Muscle layer of duodenum (tissue), 2 donors: ENCODE results near the gene SYNJ2.

Experiments used
- H3K27ac ChIP-seq: one replicate; pipeline ENCODE4 v1.7.0; 2013; ENCODE audit warnings: mild to moderate bottlenecking, low read length
- H3K27me3 ChIP-seq: one replicate; pipeline ENCODE4 v1.7.0; 2013; ENCODE audit warnings: low read depth, mild to moderate bottlenecking, control low read depth, low read length
- H3K36me3 ChIP-seq, 2 donors: one replicate each; pipeline ENCODE4 v1.7.0; 2013; ENCODE audit warnings: low read length in 2 of 2, control low read depth in 1 of 2, mild to moderate bottlenecking in 1 of 2; ENCODE audit not compliant: insufficient read depth in 2 of 2, control insufficient read depth in 1 of 2
- H3K4me1 ChIP-seq, 2 donors: one replicate each; pipeline ENCODE4 v1.7.0; 2013; ENCODE audit warnings: low read length in 2 of 2, mild to moderate bottlenecking in 2 of 2, control low read depth in 1 of 2, moderate library complexity in 1 of 2; ENCODE audit not compliant: insufficient read depth in 2 of 2, control insufficient read depth in 1 of 2
- H3K4me3 ChIP-seq, 2 donors: one replicate each; pipeline ENCODE4 v1.7.0; 2013; ENCODE audit warnings: low read length in 2 of 2, low read depth in 1 of 2, mild to moderate bottlenecking in 1 of 2
- H3K9me3 ChIP-seq, 2 donors: one replicate each; pipeline ENCODE4 v1.7.0; 2013; ENCODE audit warnings: low read length in 2 of 2, control low read depth in 1 of 2, mild to moderate bottlenecking in 1 of 2; ENCODE audit not compliant: control insufficient read depth in 1 of 2
- donor health status: healthy.

Gene SYNJ2

GRCh38 chr6:158053377-158054313, 72.0 kb downstream of the SYNJ2 start:
- H3K36me3 ChIP-seq: peaks cover 3 to 7% of the 10 kb centered on the region in 2 donors
- no peaks in the 10 kb centered on the region for H3K27me3 ChIP-seq
- H3K9me3 ChIP-seq: no peaks in the 10 kb centered on the region
- no peak overlapping the region for H3K4me3 ChIP-seq
- H3K4me1 ChIP-seq: no peaks in the 10 kb centered on the region
- no peak overlapping the region for H3K27ac ChIP-seq

DNA sequence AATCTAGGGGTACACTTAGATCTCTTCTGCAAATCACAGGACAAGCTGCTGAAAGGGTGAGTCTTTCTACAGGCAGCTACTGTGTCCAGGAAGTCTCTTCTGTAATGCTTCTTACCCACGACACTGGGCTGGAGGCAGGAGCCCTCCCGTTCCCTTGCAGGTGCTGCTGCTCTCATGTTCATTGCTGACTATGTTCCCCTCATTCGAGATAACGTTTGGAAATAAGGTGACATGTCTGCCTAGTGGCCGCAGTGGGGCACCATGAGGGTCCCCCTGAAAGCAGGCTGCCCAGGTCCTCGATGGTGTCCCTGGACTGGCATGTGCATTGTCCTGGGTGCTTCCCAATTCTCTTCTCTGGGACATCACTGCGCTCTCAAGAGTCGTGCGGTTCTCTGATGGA, 74.7 kb downstream of the SYNJ2 start:
- no peak overlapping the region for H3K27ac ChIP-seq
- H3K4me1 ChIP-seq: peaks cover 11 to 19% of the 10 kb centered on the region in 2 donors

GRCh38 chr6:158056804-158057203, 75.1 kb downstream of the SYNJ2 start:
- Histone ChIP-seq H3K4me1 (peaks cover 11 to 19% of the 10 kb centered on the region in 2 donors), H3K9me3 (no peaks in the 10 kb centered on the region), H3K27ac (no peak overlapping the region), H3K36me3 (peaks cover 3 to 14% of the 10 kb centered on the region in 2 donors), H3K4me3 (no peak overlapping the region), H3K27me3 (no peaks in the 10 kb centered on the region)

More for the DNA sequence above, 74.7 kb downstream of the SYNJ2 start:
- peaks cover 3 to 14% of the 10 kb centered on the region in 2 donors for H3K36me3 ChIP-seq
- H3K4me3 ChIP-seq: no peak overlapping the region
- H3K27me3 ChIP-seq: no peaks in the 10 kb centered on the region
- H3K9me3 ChIP-seq: no peaks in the 10 kb centered on the region

GRCh38 chr6:158057213-158057987, 75.7 kb downstream of the SYNJ2 start:
- peaks cover 3 to 17% of the 10 kb centered on the region in 2 donors for H3K36me3 ChIP-seq
- H3K4me3 ChIP-seq: no peak overlapping the region
- no peaks in the 10 kb centered on the region for H3K27me3 ChIP-seq
- H3K9me3 ChIP-seq: no peaks in the 10 kb centered on the region
- H3K4me1 ChIP-seq: peaks cover 11 to 19% of the 10 kb centered on the region in 2 donors
- H3K27ac ChIP-seq: no peak overlapping the region

DNA sequence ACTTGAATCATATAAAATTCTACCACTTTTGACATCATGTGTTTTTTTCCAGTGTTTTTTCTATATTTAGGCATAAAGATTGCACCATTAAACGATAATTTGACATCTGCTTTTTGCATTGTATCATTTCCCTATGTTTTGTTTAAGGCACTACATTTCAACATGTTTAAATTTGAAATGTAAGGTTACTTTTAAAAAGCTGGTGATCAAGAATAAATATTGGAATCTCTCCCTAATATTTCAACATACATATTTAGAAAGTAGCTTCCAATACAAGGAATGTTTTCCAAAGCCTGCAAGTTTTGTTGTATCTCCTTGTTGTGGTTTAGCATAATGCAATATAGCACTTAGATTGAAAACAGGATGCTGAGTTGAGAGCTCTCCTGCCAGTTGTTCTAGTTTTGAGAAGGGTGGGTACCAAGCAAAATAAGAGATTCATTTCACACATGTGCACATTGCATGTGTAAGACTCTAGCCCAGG, 76.5 kb downstream of the SYNJ2 start:
- H3K4me3 ChIP-seq: no peak overlapping the region
- peaks cover 11 to 19% of the 10 kb centered on the region in 2 donors for H3K4me1 ChIP-seq
- H3K36me3 ChIP-seq: peaks cover 3 to 17% of the 10 kb centered on the region in 2 donors
- H3K27ac ChIP-seq: no peak overlapping the region
- H3K9me3 ChIP-seq: no peaks in the 10 kb centered on the region
- no peaks in the 10 kb centered on the region for H3K27me3 ChIP-seq

DNA sequence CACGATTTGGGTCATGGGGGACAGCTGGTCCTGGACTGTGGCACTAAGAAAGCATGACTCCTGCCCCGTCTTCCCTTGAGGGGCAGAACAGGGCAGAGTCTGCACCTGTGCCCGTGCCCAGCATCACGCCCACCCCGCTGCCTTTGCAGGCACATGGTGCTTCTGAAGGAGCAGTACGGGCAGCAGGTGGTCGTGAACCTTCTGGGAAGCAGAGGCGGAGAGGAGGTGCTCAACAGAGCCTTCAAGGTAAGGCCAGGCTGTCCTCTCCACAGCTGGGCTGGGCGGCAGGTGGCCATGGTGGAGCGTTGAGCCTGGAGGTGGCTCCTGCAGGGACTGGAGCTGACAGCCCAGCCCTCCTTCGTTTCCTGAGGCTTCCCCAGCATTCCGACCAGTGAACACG, 77.4 kb downstream of the SYNJ2 start:
- Histone ChIP-seq H3K36me3 (peaks cover 3 to 22% of the 10 kb centered on the region in 2 donors), H3K4me3 (no peak overlapping the region), H3K27ac (no peak overlapping the region), H3K4me1 (peaks cover 11 to 19% of the 10 kb centered on the region in 2 donors), H3K9me3 (no peaks in the 10 kb centered on the region), H3K27me3 (no peaks in the 10 kb centered on the region)

- Histone ChIP-seq H3K4me1 (peaks cover 11 to 19% of the 10 kb centered on the region in 2 donors), H3K9me3 (no peaks in the 10 kb centered on the region), H3K36me3 (peaks cover 8 to 31% of the 10 kb centered on the region in 2 donors), H3K27me3 (no peaks in the 10 kb centered on the region), H3K27ac (peak overlapping the region; percentile 62), H3K4me3 (peak overlapping the region; percentile 6 to 13)
Measured at GRCh38 chr6:158060455-158061360, 79.0 kb downstream of the SYNJ2 start.

DNA sequence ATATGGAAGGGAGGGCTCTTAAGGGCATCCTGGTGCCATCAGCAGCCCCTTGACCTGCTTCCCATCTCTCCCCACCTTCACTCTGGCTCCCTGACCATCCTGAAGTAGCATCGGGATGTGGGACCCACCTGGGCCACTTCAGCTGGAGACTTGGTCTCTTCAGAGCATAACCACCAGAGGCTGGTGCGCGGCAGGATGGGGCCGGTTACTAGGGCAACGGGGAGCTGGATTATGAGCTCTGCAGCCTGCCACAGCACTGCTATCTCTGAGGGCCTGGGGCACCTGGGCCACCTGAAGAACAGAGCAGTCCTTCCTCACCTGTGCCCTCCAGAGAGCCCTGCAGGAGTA, 79.7 kb downstream of the SYNJ2 start:
- peaks cover 11 to 19% of the 10 kb centered on the region in 2 donors for H3K4me1 ChIP-seq
- no peak overlapping the region for H3K27ac ChIP-seq
- H3K4me3 ChIP-seq: no peak overlapping the region
- H3K36me3 ChIP-seq: peaks cover 12 to 33% of the 10 kb centered on the region in 2 donors
- H3K27me3 ChIP-seq: no peaks in the 10 kb centered on the region
- no peaks in the 10 kb centered on the region for H3K9me3 ChIP-seq

DNA sequence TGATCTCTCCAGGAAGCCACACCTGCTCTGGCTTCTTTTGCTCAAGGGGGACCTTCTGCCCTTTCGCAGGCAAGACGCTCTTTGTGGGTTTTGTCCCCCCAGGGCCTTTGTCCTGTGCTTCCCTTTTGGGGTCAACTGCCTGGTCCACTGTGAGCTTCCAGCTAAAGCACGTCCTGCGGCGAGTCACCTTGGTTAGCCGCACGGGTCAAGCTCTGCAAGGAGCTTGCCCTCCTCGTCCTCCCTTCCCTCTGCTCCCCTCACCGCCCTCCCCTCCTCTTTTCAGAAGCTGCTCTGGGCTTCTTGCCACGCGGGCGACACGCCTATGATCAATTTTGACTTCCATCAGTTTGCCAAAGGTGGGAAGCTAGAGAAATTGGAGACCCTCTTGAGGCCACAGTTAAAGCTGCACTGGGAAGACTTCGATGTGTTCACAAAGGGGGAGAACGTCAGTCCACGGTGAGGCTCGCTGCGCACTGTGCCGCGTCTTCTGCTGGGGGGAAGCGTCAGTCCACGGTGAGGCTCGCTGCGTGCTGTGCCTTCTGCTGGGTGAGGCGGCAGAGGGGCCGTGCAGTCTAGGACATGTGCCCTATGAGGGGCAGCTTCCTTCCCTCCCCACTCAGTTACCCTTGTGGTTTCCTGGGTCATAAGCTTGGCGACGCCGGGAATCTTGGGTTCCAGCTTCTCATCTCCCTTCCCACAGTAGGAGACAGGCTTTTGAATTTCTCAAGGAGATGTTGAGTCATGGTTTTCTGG, 80.2 kb downstream of the SYNJ2 start:
- no peak overlapping the region for H3K27ac ChIP-seq
- no peak overlapping the region for H3K4me3 ChIP-seq
- peaks cover 16 to 38% of the 10 kb centered on the region in 2 donors for H3K36me3 ChIP-seq
- H3K9me3 ChIP-seq: no peaks in the 10 kb centered on the region
- peaks cover 11 to 19% of the 10 kb centered on the region in 2 donors for H3K4me1 ChIP-seq
- H3K27me3 ChIP-seq: no peaks in the 10 kb centered on the region

- Histone ChIP-seq H3K27me3 (no peaks in the 10 kb centered on the region), H3K4me1 (peaks cover 17 to 19% of the 10 kb centered on the region in 2 donors), H3K9me3 (no peaks in the 10 kb centered on the region), H3K4me3 (no peak overlapping the region), H3K36me3 (peaks cover 22 to 48% of the 10 kb centered on the region in 2 donors), H3K27ac (no peak overlapping the region)
Measured at GRCh38 chr6:158063736-158064135, 82.1 kb downstream of the SYNJ2 start.
